Hepatocyte (in vitro differentiated cells): Measurements from ENCODE around the gene STAP2. TPM values are rescaled to one million over a fixed set of nuclear protein-coding genes. Genes with fewer than 3 reads are reported as not detected.
A peak's percentile ranks its signal among the peaks of the same experiment; 100 is the strongest.

ENCODE experiments used
- DNase-seq: peaks from one replicate; pipeline ENCODE4 v3.0.0-alpha.2; 2016; ENCODE audit warnings: low spot score
- H2AFZ ChIP-seq: fragments of 200-600 bp; sonication (generic); 2 replicates; pipeline ENCODE4 v1.6.0; 2016; ENCODE audit warnings: antibody characterized with exemption, mild to moderate bottlenecking
- H3K27ac ChIP-seq: fragments of 200-600 bp; sonication (generic); 2 replicates; pipeline ENCODE4 v1.5.1; 2016; ENCODE audit warnings: mild to moderate bottlenecking
- H3K27me3 ChIP-seq: fragments of 200-600 bp; sonication (generic); 2 replicates; pipeline ENCODE4 v1.6.1; 2016
- H3K36me3 ChIP-seq: fragments of 200-600 bp; sonication (generic); replicated peaks from 2 replicates; pipeline ENCODE4 v1.5.1; 2016; ENCODE audit warnings: low read depth; ENCODE audit not compliant: insufficient read depth
- H3K4me1 ChIP-seq: fragments of 200-600 bp; sonication (generic); 2 replicates; pipeline ENCODE4 v1.5.1; 2016; ENCODE audit warnings: mild to moderate bottlenecking, moderate library complexity; ENCODE audit not compliant: insufficient read depth
- H3K4me2 ChIP-seq: fragments of 200-600 bp; sonication (generic); 2 replicates; pipeline ENCODE4 v1.6.0; 2016
- H3K4me3 ChIP-seq: fragments of 200-600 bp; sonication (generic); 2 replicates; pipeline ENCODE4 v1.5.1; 2016; ENCODE audit warnings: mild to moderate bottlenecking
- H3K79me2 ChIP-seq: fragments of 200-600 bp; sonication (generic); 2 replicates; pipeline ENCODE4 v1.6.0; 2017; ENCODE audit warnings: mild to moderate bottlenecking
- H3K9me2 ChIP-seq: fragments of 200-600 bp; sonication (generic); replicated peaks from 2 replicates; pipeline ENCODE4 v1.6.0; 2017; ENCODE audit warnings: mild to moderate bottlenecking; ENCODE audit not compliant: insufficient read depth
- H3K9me3 ChIP-seq: fragments of 200-600 bp; sonication (generic); 2 replicates; pipeline ENCODE4 v1.5.1; 2016; ENCODE audit warnings: low read depth, mild to moderate bottlenecking
- H4K20me1 ChIP-seq: fragments of 200-600 bp; sonication (generic); 2 replicates; pipeline ENCODE4 v1.6.0; 2016; ENCODE audit warnings: mild to moderate bottlenecking; ENCODE audit not compliant: insufficient read depth, poor library complexity, severe bottlenecking
- CTCF ChIP-seq: fragments of 200-600 bp; sonication (generic); IDR thresholded peaks from 2 replicates; pipeline ENCODE4 v1.5.1; 2016; ENCODE audit warnings: antibody characterized with exemption, mild to moderate bottlenecking; ENCODE audit not compliant: poor library complexity
- EZH2 ChIP-seq: fragments of 200-600 bp; sonication (generic); IDR thresholded peaks from 2 replicates; pipeline ENCODE4 v1.6.1; 2016; ENCODE audit warnings: antibody characterized with exemption, mild to moderate bottlenecking, borderline replicate concordance
- EZH2phosphoT487 ChIP-seq: fragments of 200-600 bp; sonication (generic); IDR thresholded peaks from one replicate; pipeline ENCODE4 v1.6.1; 2018; ENCODE audit warnings: antibody characterized with exemption, mild to moderate bottlenecking, low read depth, moderate library complexity; ENCODE audit not compliant: unreplicated experiment, severe bottlenecking
- WGBS: methylation state at CpG from one replicate; pipeline ENCODE4 v1.1.6; 2016; ENCODE audit warnings: low lambda C conversion rate; ENCODE audit errors: missing lambda C conversion rate; 5-methylcytosine and 5-hydroxymethylcytosine counted together
- polyA plus RNA-seq: library from polyadenylated mRNA; unstranded; fragments of >200 nt; fragmentation: Nextera tagmentation; extraction: Ambion mirVana; gene quantifications from 2 replicates; pipeline ENCODE4 v1.2.1, GENCODE V29; 2016
- total RNA-seq: library from RNA; depleted of rRNA; stranded (reverse); fragments of >200 nt; gene quantifications from 2 replicates; pipeline ENCODE4 v1.2.3, GENCODE V29; 2014

STAP2 gene
- total and polyA plus RNA-seq, 2 experiments from 2014 or later: 28.1 to 34.4 TPM

GRCh38 chr19:4376991-4377781 is 38.6 kb upstream of the STAP2 start:
- no peaks in the 10 kb centered on the region for H3K27me3 ChIP-seq
- peaks cover 47% of the 10 kb centered on the region for H3K4me1 ChIP-seq

GRCh38 chr19:4376671-4376990 is 38.0 kb upstream of the STAP2 start:
- no peaks in the 10 kb centered on the region for H3K9me3 ChIP-seq
- peaks cover 46% of the 10 kb centered on the region for H4K20me1 ChIP-seq
- no peak overlapping the region for H2AFZ ChIP-seq
- H3K4me3 ChIP-seq: no peak overlapping the region
- no peak for TF ChIP-seq EZH2
- no peak for TF ChIP-seq EZH2phosphoT487
- TF ChIP-seq CTCF: no peak
- H3K36me3 ChIP-seq: no peaks in the 10 kb centered on the region
- no peaks in the 10 kb centered on the region for H3K9me2 ChIP-seq
- H3K79me2 ChIP-seq: peaks cover 83% of the 10 kb centered on the region
- H3K4me1 ChIP-seq: peaks cover 48% of the 10 kb centered on the region
- H3K4me2 ChIP-seq: peak overlapping the region; percentile 54
- H3K27ac ChIP-seq: peak overlapping the region; percentile 97
- WGBS: 78% methylated on average over 10 of the region's 10 CpGs
- H3K27me3 ChIP-seq: no peaks in the 10 kb centered on the region
- DNase-seq: no peak

More at GRCh38 chr19:4376991-4377781, 38.6 kb upstream of the STAP2 start:
- TF ChIP-seq EZH2 (no peak), EZH2phosphoT487 (no peak), CTCF (no peak)
- Histone ChIP-seq H3K4me3 (no peak overlapping the region), H2AFZ (no peak overlapping the region), H3K79me2 (peaks cover 82% of the 10 kb centered on the region), H4K20me1 (peaks cover 46% of the 10 kb centered on the region), H3K36me3 (no peaks in the 10 kb centered on the region), H3K27ac (peak overlapping the region; percentile 97), H3K9me2 (no peaks in the 10 kb centered on the region), H3K4me2 (no peak overlapping the region), H3K9me3 (no peaks in the 10 kb centered on the region)
- WGBS: 93% methylated on average over 23 of the region's 23 CpGs
- DNase-seq: no peak

- H3K9me2 ChIP-seq: no peaks in the 10 kb centered on the region
- no peak for TF ChIP-seq EZH2
- TF ChIP-seq CTCF: no peak
- TF ChIP-seq EZH2phosphoT487: no peak
- peaks cover 87% of the 10 kb centered on the region for H3K79me2 ChIP-seq
- peaks cover 48% of the 10 kb centered on the region for H3K4me1 ChIP-seq
- peak overlapping the region; percentile 97 for H3K27ac ChIP-seq
- H3K4me3 ChIP-seq: no peak overlapping the region
- H2AFZ ChIP-seq: no peak overlapping the region
- DNase-seq: no peak
- no peaks in the 10 kb centered on the region for H3K9me3 ChIP-seq
- WGBS: 80% methylated on average over 16 of the region's 16 CpGs
- H3K36me3 ChIP-seq: no peaks in the 10 kb centered on the region
- H3K4me2 ChIP-seq: peak overlapping the region; percentile 54
- H3K27me3 ChIP-seq: no peaks in the 10 kb centered on the region
- H4K20me1 ChIP-seq: peaks cover 46% of the 10 kb centered on the region
Measured at GRCh38 chr19:4376028-4376670, 37.5 kb upstream of the STAP2 start.
